ENCODE results near the gene MBD1.
"Not testable (repeated sequence)": the region's sequence is repeated elsewhere in the genome, so short reads cannot be mapped to it uniquely, and the experiment has no call there.

MBD1 gene

GRCh38 chr18:50274044-50274442 lies 7.3 kb downstream of the MBD1 start:
- no peak for DNase-seq (ENCODE audit: low read depth in 1 of 2, low spot score in 1 of 2)

DNA sequence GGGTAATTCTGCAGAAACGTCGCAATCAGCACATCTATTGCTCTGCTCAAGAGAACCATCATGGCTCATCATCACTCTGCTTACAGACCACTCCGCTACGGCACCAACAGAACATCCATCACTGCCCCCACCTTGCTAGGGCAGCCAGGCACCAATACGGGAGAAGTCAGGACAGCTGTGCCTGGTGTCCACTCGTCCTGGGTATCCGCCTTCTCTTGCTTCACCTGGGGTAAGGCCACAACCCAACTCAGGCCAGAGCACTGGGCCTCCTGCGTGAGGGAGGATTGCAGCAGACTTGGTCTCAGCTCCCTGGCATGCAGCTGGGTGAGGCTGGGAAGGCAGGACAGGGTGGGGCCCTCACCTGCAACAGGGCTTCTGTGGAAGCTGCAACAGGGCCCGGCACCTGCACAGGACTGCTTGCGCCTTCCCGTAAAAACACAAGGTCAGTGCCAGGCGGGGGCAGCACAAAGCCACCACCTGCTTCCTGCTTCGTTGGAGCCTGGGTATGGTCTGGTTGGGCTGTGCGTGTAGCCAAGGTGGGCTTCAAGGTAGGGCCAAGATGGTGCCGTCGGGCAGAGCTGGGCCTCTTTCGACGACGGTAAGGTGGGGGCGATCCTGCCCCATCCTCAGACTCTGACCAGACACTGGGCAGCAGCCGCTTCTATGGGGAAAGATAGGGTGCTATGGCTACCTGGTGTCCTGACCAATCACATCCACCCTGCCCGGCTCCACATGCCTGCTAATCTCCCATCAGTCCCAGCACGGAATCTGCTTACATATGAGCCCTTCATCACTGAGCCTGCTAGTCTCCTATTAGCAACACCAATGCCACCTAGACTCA lies 7.9 kb downstream of the MBD1 start:
- no peak for DNase-seq (ENCODE audit: low read depth in 1 of 2, low spot score in 1 of 2)

- no peak for DNase-seq (ENCODE audit: low read depth in 1 of 2, low spot score in 1 of 2)
These were observed 8.8 kb downstream of the MBD1 start for GRCh38 chr18:50272568-50272967.

GRCh38 chr18:50268022-50268747 lies 13.1 kb downstream of the MBD1 start:
- peak; percentile 56 to 68 for DNase-seq (ENCODE audit: low read depth in 1 of 2, low spot score in 1 of 2)

- DNase-seq (ENCODE audit: low read depth in 1 of 2, low spot score in 1 of 2) = peak; percentile 70
These were observed 15.0 kb downstream of the MBD1 start, which contains the start of gene CFAP53 for GRCh38 chr18:50266248-50266704. TSS of gene CFAP53 (minus strand) at chr18:50266495. CDS start at chr18:50266404, 91 bp downstream.

- DNase-seq (ENCODE audit: low read depth in 1 of 2, low spot score in 1 of 2) = no peak
These were observed 18.3 kb downstream of the MBD1 start for GRCh38 chr18:50262977-50263376.

DNA sequence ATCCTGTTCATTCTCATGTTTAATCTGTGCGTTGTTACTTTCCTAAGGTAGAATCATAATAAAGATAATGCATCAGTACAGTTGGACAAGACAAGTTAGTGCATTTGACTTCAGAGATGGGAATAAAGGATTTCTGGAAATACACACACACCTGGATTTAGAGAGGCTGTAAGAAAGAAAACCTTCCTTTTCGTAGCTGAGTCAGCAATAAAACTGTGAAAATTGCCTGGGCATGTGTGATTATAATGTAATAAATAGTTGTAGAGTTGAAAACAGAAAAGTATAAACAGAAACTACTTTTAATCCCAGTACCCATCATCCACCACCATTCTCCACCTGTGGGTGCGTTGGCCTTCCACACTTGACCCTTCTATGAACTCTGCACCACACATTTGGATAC lies 30.4 kb downstream of the MBD1 start:
- no peak for DNase-seq (ENCODE audit: low read depth in 1 of 2, low spot score in 1 of 2)

DNA sequence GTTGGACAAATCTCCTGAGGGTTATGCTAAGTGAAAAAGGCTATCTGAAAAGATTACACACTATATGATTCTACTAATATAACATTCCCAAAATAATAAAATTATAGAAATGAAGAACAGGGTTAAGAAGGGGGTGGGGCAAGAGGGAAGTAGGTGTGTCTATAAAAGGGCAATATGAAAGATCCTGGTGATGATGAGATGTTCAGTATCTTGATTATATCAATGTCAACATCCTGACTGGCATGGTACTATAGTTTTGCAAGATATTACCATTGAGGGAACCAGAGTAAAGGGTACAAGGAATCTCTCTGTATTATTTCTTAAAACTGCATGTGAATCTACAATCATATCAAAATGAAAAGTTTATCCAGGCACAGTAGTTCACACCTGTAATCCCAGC lies 31.7 kb downstream of the MBD1 start:
- no peak for DNase-seq (ENCODE audit: low read depth in 1 of 2, low spot score in 1 of 2)

- no peak for DNase-seq (ENCODE audit: low read depth in 1 of 2, low spot score in 1 of 2)
These were observed 33.8 kb downstream of the MBD1 start for GRCh38 chr18:50247561-50247960.

- DNase-seq (ENCODE audit: low read depth in 1 of 2, low spot score in 1 of 2) = not testable (repeated sequence)
These were observed 39.6 kb downstream of the MBD1 start for GRCh38 chr18:50241768-50242167.

GRCh38 chr18:50240080-50240563 lies 41.2 kb downstream of the MBD1 start:
- no peak for DNase-seq (ENCODE audit: low read depth in 1 of 2, low spot score in 1 of 2)

- DNase-seq (ENCODE audit: low read depth in 1 of 2, low spot score in 1 of 2) = no peak
These were observed 48.9 kb downstream of the MBD1 start for GRCh38 chr18:50232419-50232818.

GRCh38 chr18:50231621-50232020 lies 49.7 kb downstream of the MBD1 start:
- no peak for DNase-seq (ENCODE audit: low read depth in 1 of 2, low spot score in 1 of 2)

- DNase-seq (ENCODE audit: low read depth in 1 of 2, low spot score in 1 of 2) = not testable (repeated sequence)
These were observed 61.1 kb downstream of the MBD1 start for GRCh38 chr18:50220249-50220648.

Data from activated T-helper 1 cell treated with anti-CD3 and anti-CD28 coated beads, Interleukin-2, amount 50 U/mL, for 16 hours (primary cell).